HepG2 (cell line): ENCODE results near the gene EBF3. TPM values are rescaled to one million over a fixed set of nuclear protein-coding genes. Genes with fewer than 3 reads are reported as not detected.

Experiments used
- ATAC-seq: fragments of 200-7000 bp; cut with Tn5 transposase; 3 replicates; pipeline ENCODE4 v1.9.1; 2020; ENCODE audit warnings: mild to moderate bottlenecking, moderate library complexity
- BruUV-seq: library from RNA; stranded (reverse); fragments of 400-500 nt; replicated peaks from 2 replicates; lab custom pipeline; 2021; lab: Mats Ljungman, UMichigan
- CTCF ChIA-PET: fragments of 300-600 bp; formaldehyde crosslinking; extraction: SDS; loops from one replicate; lab custom pipeline; 2021; ENCODE audit warnings: low total read pairs, inconsistent platforms, low intra/inter-chr PET ratio; lab: Yijun Ruan, JAX
- POLR2A ChIA-PET: fragments of 350-600 bp; sonication (Branson Sonifier 250); formaldehyde crosslinking; loops from one replicate; lab custom pipeline; 2020; ENCODE audit warnings: antibody characterized with exemption, inconsistent platforms; lab: Yijun Ruan, JAX
- DNase-seq: peaks from one replicate; pipeline ENCODE4 v3.0.0-alpha.2; 2015; ENCODE audit warnings: low spot score
- FAIRE-seq: peaks from 3 replicates; lab custom pipeline; 2011; peaks lifted over from hg19 to GRCh38; lab: Jason Lieb, UNC
- H2AFZ ChIP-seq: one replicate; pipeline ENCODE4 v1.6.1; 2011; ENCODE audit warnings: low read length, inconsistent platforms
- H3K27ac ChIP-seq: fragments of 300-600 bp; 3 replicates; pipeline ENCODE4 v1.8.0; 2011; ENCODE audit warnings: mixed run types, mild to moderate bottlenecking, mixed read lengths, low read length, inconsistent platforms; ENCODE audit not compliant: insufficient read depth; ENCODE audit errors: extremely low read length
- H3K27me3 ChIP-seq, 2 experiments: fragments of 200-600 bp in 1 of 2; 2 replicates in 1 of 2; 3 replicates in 1 of 2; pipeline versions ENCODE4 v1.6.0 to v1.8.0; 2011; ENCODE audit warnings: low read length in 2 of 2, mild to moderate bottlenecking in 2 of 2, moderate library complexity in 2 of 2, inconsistent platforms in 1 of 2; ENCODE audit not compliant: insufficient read depth in 2 of 2, control insufficient read depth in 1 of 2
- H3K36me3 ChIP-seq, 2 experiments: fragments of 200-600 bp in 1 of 2; replicated peaks in 1 of 2; 2 replicates in 1 of 2; 3 replicates in 1 of 2; pipeline versions ENCODE4 v1.5.1 to v1.8.0; 2011; ENCODE audit warnings: low read length in 2 of 2, inconsistent platforms in 1 of 2; ENCODE audit not compliant: insufficient read depth in 2 of 2, control insufficient read depth in 1 of 2
- H3K4me1 ChIP-seq: 2 replicates; pipeline ENCODE4 v1.5.1; 2012; ENCODE audit warnings: low read length, inconsistent platforms; ENCODE audit not compliant: insufficient read depth
- H3K4me2 ChIP-seq: 2 replicates; pipeline ENCODE4 v1.6.0; 2011; ENCODE audit warnings: low read depth, low read length, inconsistent platforms
- H3K4me3 ChIP-seq, 3 experiments: fragments of 200-600 bp in 1 of 3; sonication (generic), shearing (Covaris generic) in 1 of 3; replicated peaks in 1 of 3; 2 replicates each; pipeline ENCODE4 v1.5.1; 2011 to 2016; ENCODE audit warnings: low read length in 3 of 3, inconsistent platforms in 2 of 3, low read depth in 2 of 3, mild to moderate bottlenecking in 2 of 3, control low read depth in 1 of 3, mixed read lengths in 1 of 3; ENCODE audit not compliant: insufficient read depth in 1 of 3
- H3K79me2 ChIP-seq: one replicate; pipeline ENCODE4 v1.6.1; 2011; ENCODE audit warnings: low read length, inconsistent platforms; ENCODE audit not compliant: insufficient read depth
- H3K9ac ChIP-seq: 2 replicates; pipeline ENCODE4 v1.6.0; 2011; ENCODE audit warnings: mild to moderate bottlenecking, low read depth, low read length, inconsistent platforms; ENCODE audit not compliant: insufficient read depth
- H3K9me3 ChIP-seq: 2 replicates; pipeline ENCODE4 v1.5.1; 2012; ENCODE audit warnings: mild to moderate bottlenecking, low read length
- H4K20me1 ChIP-seq: 2 replicates; pipeline ENCODE4 v1.6.0; 2011; ENCODE audit warnings: inconsistent platforms, mild to moderate bottlenecking, low read length, moderate library complexity; ENCODE audit not compliant: insufficient read depth
- DR1 ChIP-seq: sonication (generic); formaldehyde crosslinking; IDR thresholded peaks from 2 replicates; pipeline ENCODE4 v1.8.0; 2021; ENCODE audit warnings: mild to moderate bottlenecking, missing genetic modification reagents, inconsistent platforms
- HMG20A ChIP-seq: IDR thresholded peaks from 2 replicates; pipeline ENCODE4 v1.6.1; 2016; ENCODE audit warnings: borderline replicate concordance
- KDM3A ChIP-seq: IDR thresholded peaks from 2 replicates; pipeline ENCODE4 v1.6.1; 2018; ENCODE audit warnings: low read depth, missing compliant biosample characterization
- SOX6 ChIP-seq, 2 experiments: fragments of 450-650 bp in 1 of 2; sonication (generic) in 1 of 2; formaldehyde crosslinking in 1 of 2; IDR thresholded peaks; 2 replicates each; pipeline versions ENCODE4 v1.4.0 to v1.6.1; 2017 to 2020; ENCODE audit warnings: antibody characterized with exemption in 1 of 2, mild to moderate bottlenecking in 1 of 2, missing genetic modification reagents in 1 of 2
- TCF12 ChIP-seq, 2 experiments: fragments of 450-650 bp in 1 of 2; sonication (generic) in 1 of 2; formaldehyde crosslinking in 1 of 2; IDR thresholded peaks; 2 replicates each; pipeline versions ENCODE4 v1.6.1 to v1.8.0; 2017 to 2022; ENCODE audit warnings: antibody characterized with exemption in 1 of 2, mild to moderate bottlenecking in 1 of 2, missing genetic modification reagents in 1 of 2, moderate library complexity in 1 of 2
- ZEB1 ChIP-seq: IDR thresholded peaks from 2 replicates; pipeline ENCODE4 v1.6.1; 2012; ENCODE audit warnings: mild to moderate bottlenecking, low read depth, inconsistent platforms; ENCODE audit not compliant: insufficient replicate concordance
- ZFP36L2 ChIP-seq: sonication (generic); formaldehyde crosslinking; IDR thresholded peaks from 2 replicates; pipeline ENCODE4 v1.4.0; 2020; ENCODE audit warnings: missing genetic modification reagents
- ZNF17 ChIP-seq: sonication (generic); formaldehyde crosslinking; IDR thresholded peaks from 2 replicates; pipeline ENCODE4 v1.5.0; 2020; ENCODE audit warnings: mild to moderate bottlenecking, missing genetic modification reagents
- ZNF354B ChIP-seq: sonication (generic); formaldehyde crosslinking; IDR thresholded peaks from 2 replicates; pipeline ENCODE4 v1.8.0; 2022; ENCODE audit warnings: mild to moderate bottlenecking, missing genetic modification reagents
- WGBS: methylation state at CpG from one replicate; pipeline ENCODE4 v1.1.6; 2017; ENCODE audit warnings: low lambda C conversion rate; 5-methylcytosine and 5-hydroxymethylcytosine counted together
- in situ Hi-C: cut with HindIII; loops from 2 replicates; pipeline ENCODE4 v1.10.0; 2017; ENCODE audit warnings: low pct_unique_long_range_greater_than_20kb; ENCODE audit not compliant: extremely low pct_ligation_motif_present
- intact Hi-C: fragments of 100-400 bp; cut with micrococcal nuclease; formaldehyde crosslinking; loops from one replicate; pipeline ENCODE4 v1.10.0; 2022; ENCODE audit not compliant: unreplicated experiment
- polyA plus RNA-seq, 8 experiments: library from polyadenylated mRNA; depleted of rRNA in 3 of 8; stranded (reverse) in 7 of 8; unstranded in 1 of 8; fragments of >200 nt; fragmentation: Illumina TruSeq in 4 of 8; extraction: Trizol in 4 of 8; gene quantifications; 2 replicates each; pipeline versions ENCODE4 v1.2.1 to v1.2.3, GENCODE V29; 2011 to 2016; ENCODE audit warnings: low read depth in 4 of 8, missing spikeins in 1 of 8, mixed read lengths in 1 of 8; ENCODE audit not compliant: insufficient read depth in 1 of 8
- total RNA-seq, 5 experiments: library from RNA; depleted of rRNA; stranded (reverse); fragments of >200 nt; fragmentation: Illumina TruSeq; extraction: Trizol; gene quantifications; 2 replicates each; pipeline ENCODE4 v1.2.3, GENCODE V29; 2016; ENCODE audit warnings: low read depth in 1 of 5
- TF ChIP-seq, protein P1 (sequence below): sonication (generic); formaldehyde crosslinking; IDR thresholded peaks from 2 replicates; pipeline ENCODE4 v1.4.0; 2020; ENCODE audit warnings: mild to moderate bottlenecking, missing genetic modification reagents
- TF ChIP-seq, protein P2 (sequence below): sonication (generic); formaldehyde crosslinking; IDR thresholded peaks from 2 replicates; pipeline ENCODE4 v1.8.1; 2023; ENCODE audit warnings: mild to moderate bottlenecking, missing genetic modification reagents
- TF ChIP-seq, protein P3 (sequence below): sonication (generic); formaldehyde crosslinking; IDR thresholded peaks from 2 replicates; pipeline ENCODE4 v1.4.0; 2020; ENCODE audit warnings: mild to moderate bottlenecking, missing genetic modification reagents, borderline replicate concordance

Gene EBF3
- total and polyA plus RNA-seq, 2 of the 13 experiments (the other 11 are each of a cell fraction or from before 2014, with no cell fraction given): not detected

DNA sequence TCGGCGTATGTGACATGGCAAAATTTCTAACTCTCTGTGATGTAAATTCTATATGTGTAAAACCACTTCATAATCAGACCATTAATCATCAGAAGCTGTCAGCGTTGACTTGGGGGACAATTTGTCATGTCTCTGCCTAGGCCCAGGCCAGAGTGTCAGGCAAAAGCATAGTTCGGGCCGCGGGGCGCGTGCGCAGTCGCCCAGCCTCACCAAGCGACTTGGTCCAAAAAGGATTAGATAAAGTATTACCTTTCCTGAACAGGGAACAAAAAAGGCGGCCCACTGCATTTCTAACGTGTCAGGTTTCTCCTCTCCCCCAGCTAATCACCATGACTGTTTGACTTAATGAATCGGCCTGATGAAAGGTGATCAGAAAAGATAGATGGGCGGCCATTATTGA is 114.2 kb downstream of the EBF3 start:
- H3K27ac ChIP-seq: no peak overlapping the region
- DNase-seq (no peak), FAIRE-seq (no peak), ATAC-seq (no peak)
- peaks cover 11% of the 10 kb centered on the region for H3K4me1 ChIP-seq
- H3K9me3 ChIP-seq: no peaks in the 10 kb centered on the region
- no peaks in the 10 kb centered on the region for H3K79me2 ChIP-seq
- in situ Hi-C loops (no loop called here), intact Hi-C loops (no loop called here)
- ChIA-PET CTCF (no interaction called here), POLR2A (no interaction called here)
- no peaks in the 10 kb centered on the region for H4K20me1 ChIP-seq
- peaks cover 6 to 49% of the 10 kb centered on the region in 2 experiments; a peak in 4 of 5 replicates for H3K27me3 ChIP-seq
- no peak overlapping the region for H3K4me3 ChIP-seq
- no peaks in the 10 kb centered on the region for H3K36me3 ChIP-seq
- 63% methylated on average over 15 of the region's 15 CpGs for WGBS
- BruUV-seq: no TSS peak
- no peak overlapping the region for H3K9ac ChIP-seq
- no peak overlapping the region for H3K4me2 ChIP-seq
- H2AFZ ChIP-seq: no peak overlapping the region
- no peak for TF ChIP-seq KDM3A (CRISPR knock-in tag)
- TF ChIP-seq TCF12 (IDR thresholded peaks at IDR 0.05): no peak
- no peak for TF ChIP-seq TCF12 (CRISPR knock-in tag; IDR thresholded peaks at IDR 0.05)
- TF ChIP-seq, protein P1, sequence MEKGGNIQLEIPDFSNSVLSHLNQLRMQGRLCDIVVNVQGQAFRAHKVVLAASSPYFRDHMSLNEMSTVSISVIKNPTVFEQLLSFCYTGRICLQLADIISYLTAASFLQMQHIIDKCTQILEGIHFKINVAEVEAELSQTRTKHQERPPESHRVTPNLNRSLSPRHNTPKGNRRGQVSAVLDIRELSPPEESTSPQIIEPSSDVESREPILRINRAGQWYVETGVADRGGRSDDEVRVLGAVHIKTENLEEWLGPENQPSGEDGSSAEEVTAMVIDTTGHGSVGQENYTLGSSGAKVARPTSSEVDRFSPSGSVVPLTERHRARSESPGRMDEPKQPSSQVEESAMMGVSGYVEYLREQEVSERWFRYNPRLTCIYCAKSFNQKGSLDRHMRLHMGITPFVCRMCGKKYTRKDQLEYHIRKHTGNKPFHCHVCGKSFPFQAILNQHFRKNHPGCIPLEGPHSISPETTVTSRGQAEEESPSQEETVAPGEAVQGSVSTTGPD: no peak
- TF ChIP-seq ZNF17: no peak
- TF ChIP-seq ZFP36L2 (CRISPR knock-in tag): no peak
- TF ChIP-seq, protein P2, sequence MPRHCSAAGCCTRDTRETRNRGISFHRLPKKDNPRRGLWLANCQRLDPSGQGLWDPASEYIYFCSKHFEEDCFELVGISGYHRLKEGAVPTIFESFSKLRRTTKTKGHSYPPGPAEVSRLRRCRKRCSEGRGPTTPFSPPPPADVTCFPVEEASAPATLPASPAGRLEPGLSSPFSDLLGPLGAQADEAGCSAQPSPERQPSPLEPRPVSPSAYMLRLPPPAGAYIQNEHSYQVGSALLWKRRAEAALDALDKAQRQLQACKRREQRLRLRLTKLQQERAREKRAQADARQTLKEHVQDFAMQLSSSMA (CRISPR knock-in tag): no peak
- no peak for TF ChIP-seq ZEB1

DNA sequence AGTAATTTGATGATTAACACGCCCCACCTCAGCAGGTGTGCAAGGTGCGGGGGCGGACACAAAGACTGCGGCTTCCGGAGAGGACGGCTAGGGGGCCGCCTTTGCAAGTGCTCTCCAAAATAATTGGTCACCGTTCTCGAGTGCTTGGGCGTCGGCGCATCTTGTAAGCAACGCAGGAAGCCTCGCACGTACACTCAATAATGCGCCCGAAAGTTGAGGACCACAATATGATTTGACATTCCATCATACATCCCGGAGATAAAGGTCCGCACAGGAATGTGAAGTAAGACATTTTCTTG is 114.7 kb downstream of the EBF3 start:
- FAIRE-seq (no peak), DNase-seq (no peak), ATAC-seq (no peak)
- H3K9me3 ChIP-seq: no peaks in the 10 kb centered on the region
- no peak overlapping the region for H3K4me3 ChIP-seq
- H3K27me3 ChIP-seq: peaks cover 4 to 49% of the 10 kb centered on the region in 2 experiments; a peak in 4 of 5 replicates
- H3K4me2 ChIP-seq: no peak overlapping the region
- ChIA-PET POLR2A (no interaction called here), CTCF (no interaction called here)
- no peak overlapping the region for H3K27ac ChIP-seq
- no peaks in the 10 kb centered on the region for H4K20me1 ChIP-seq
- in situ Hi-C loops (no loop called here), intact Hi-C loops (no loop called here)
- peaks cover 11% of the 10 kb centered on the region for H3K4me1 ChIP-seq
- H2AFZ ChIP-seq: no peak overlapping the region
- WGBS: 68% methylated on average over 19 of the region's 19 CpGs
- H3K9ac ChIP-seq: no peak overlapping the region
- H3K36me3 ChIP-seq: no peaks in the 10 kb centered on the region
- no TSS peak for BruUV-seq
- H3K79me2 ChIP-seq: no peaks in the 10 kb centered on the region
- TF ChIP-seq, protein P3, sequence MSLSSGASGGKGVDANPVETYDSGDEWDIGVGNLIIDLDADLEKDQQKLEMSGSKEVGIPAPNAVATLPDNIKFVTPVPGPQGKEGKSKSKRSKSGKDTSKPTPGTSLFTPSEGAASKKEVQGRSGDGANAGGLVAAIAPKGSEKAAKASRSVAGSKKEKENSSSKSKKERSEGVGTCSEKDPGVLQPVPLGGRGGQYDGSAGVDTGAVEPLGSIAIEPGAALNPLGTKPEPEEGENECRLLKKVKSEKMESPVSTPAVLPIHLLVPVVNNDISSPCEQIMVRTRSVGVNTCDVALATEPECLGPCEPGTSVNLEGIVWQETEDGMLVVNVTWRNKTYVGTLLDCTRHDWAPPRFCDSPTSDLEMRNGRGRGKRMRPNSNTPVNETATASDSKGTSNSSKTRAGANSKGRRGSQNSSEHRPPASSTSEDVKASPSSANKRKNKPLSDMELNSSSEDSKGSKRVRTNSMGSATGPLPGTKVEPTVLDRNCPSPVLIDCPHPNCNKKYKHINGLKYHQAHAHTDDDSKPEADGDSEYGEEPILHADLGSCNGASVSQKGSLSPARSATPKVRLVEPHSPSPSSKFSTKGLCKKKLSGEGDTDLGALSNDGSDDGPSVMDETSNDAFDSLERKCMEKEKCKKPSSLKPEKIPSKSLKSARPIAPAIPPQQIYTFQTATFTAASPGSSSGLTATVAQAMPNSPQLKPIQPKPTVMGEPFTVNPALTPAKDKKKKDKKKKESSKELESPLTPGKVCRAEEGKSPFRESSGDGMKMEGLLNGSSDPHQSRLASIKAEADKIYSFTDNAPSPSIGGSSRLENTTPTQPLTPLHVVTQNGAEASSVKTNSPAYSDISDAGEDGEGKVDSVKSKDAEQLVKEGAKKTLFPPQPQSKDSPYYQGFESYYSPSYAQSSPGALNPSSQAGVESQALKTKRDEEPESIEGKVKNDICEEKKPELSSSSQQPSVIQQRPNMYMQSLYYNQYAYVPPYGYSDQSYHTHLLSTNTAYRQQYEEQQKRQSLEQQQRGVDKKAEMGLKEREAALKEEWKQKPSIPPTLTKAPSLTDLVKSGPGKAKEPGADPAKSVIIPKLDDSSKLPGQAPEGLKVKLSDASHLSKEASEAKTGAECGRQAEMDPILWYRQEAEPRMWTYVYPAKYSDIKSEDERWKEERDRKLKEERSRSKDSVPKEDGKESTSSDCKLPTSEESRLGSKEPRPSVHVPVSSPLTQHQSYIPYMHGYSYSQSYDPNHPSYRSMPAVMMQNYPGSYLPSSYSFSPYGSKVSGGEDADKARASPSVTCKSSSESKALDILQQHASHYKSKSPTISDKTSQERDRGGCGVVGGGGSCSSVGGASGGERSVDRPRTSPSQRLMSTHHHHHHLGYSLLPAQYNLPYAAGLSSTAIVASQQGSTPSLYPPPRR (CRISPR knock-in tag): no peak
- no peak for TF ChIP-seq DR1 (CRISPR knock-in tag)
- no peak for TF ChIP-seq HMG20A
- TF ChIP-seq ZNF354B (CRISPR knock-in tag): no peak
- TF ChIP-seq SOX6 (IDR thresholded peaks at IDR 0.05): no peak
- no peak for TF ChIP-seq SOX6 (CRISPR knock-in tag; IDR thresholded peaks at IDR 0.05)
